Parathyroid adenoma (tissue), 2 donors: ENCODE results near the gene RHPN2.
"Not testable (repeated sequence)": the region's sequence is repeated elsewhere in the genome, so short reads cannot be mapped to it uniquely, and the experiment has no call there.

ENCODE experiments used
- H2AFZ ChIP-seq: fragments of 300-600 bp; sonication (generic); one replicate; pipeline ENCODE4 v1.7.0; 2017; ENCODE audit warnings: antibody characterized with exemption, mild to moderate bottlenecking
- H3K27ac ChIP-seq: fragments of 300-600 bp; sonication (generic); one replicate; pipeline ENCODE4 v1.7.0; 2017
- H3K27me3 ChIP-seq: fragments of 300-600 bp; sonication (generic); one replicate; pipeline ENCODE4 v1.7.0; 2017; ENCODE audit warnings: low read length; ENCODE audit not compliant: control insufficient read depth, insufficient read depth
- H3K36me3 ChIP-seq: fragments of 300-600 bp; sonication (generic); one replicate; pipeline ENCODE4 v1.7.0; 2017; ENCODE audit warnings: low read length; ENCODE audit not compliant: control insufficient read depth, insufficient read depth
- H3K4me1 ChIP-seq: fragments of 300-600 bp; sonication (generic); one replicate; pipeline ENCODE4 v1.7.0; 2017; ENCODE audit warnings: control low read depth
- H3K4me2 ChIP-seq: fragments of 300-600 bp; sonication (generic); one replicate; pipeline ENCODE4 v1.7.0; 2017; ENCODE audit warnings: low read length
- H3K4me3 ChIP-seq: fragments of 300-600 bp; sonication (generic); one replicate; pipeline ENCODE4 v1.7.0; 2017; ENCODE audit warnings: low read depth, low read length
- H3K79me2 ChIP-seq: fragments of 300-600 bp; sonication (generic); one replicate; pipeline ENCODE4 v1.7.0; 2017; ENCODE audit warnings: control low read depth
- H3K9ac ChIP-seq: fragments of 300-600 bp; sonication (generic); one replicate; pipeline ENCODE4 v1.7.0; 2017; ENCODE audit warnings: mild to moderate bottlenecking
- H3K9me3 ChIP-seq: fragments of 300-600 bp; sonication (generic); one replicate; pipeline ENCODE4 v1.7.0; 2017; ENCODE audit warnings: low read length; ENCODE audit not compliant: control insufficient read depth
- CTCF ChIP-seq: fragments of 300-600 bp; sonication (generic); IDR thresholded peaks from one replicate; pipeline ENCODE4 v1.7.0; 2017; ENCODE audit warnings: antibody characterized with exemption, mild to moderate bottlenecking
- donor health status: primary hyperparathyroidism.

The RHPN2 gene

GRCh38 chr19:33039815-33040214, 24.9 kb downstream of the RHPN2 start:
- H3K79me2 ChIP-seq: peaks cover 34% of the 10 kb centered on the region
- peaks cover 3% of the 10 kb centered on the region for H3K4me1 ChIP-seq
- H3K36me3 ChIP-seq: no peaks in the 10 kb centered on the region
- no peaks in the 10 kb centered on the region for H3K9me3 ChIP-seq
- no peaks in the 10 kb centered on the region for H3K27me3 ChIP-seq
- no peak overlapping the region for H3K9ac ChIP-seq
- no peak overlapping the region for H3K4me3 ChIP-seq
- H3K27ac ChIP-seq: no peak overlapping the region
- no peak overlapping the region for H3K4me2 ChIP-seq
- H2AFZ ChIP-seq: no peak overlapping the region
- no peak for TF ChIP-seq CTCF

- TF ChIP-seq CTCF: no peak
- no peak overlapping the region for H3K4me2 ChIP-seq
- H3K36me3 ChIP-seq: no peaks in the 10 kb centered on the region
- H3K27ac ChIP-seq: no peak overlapping the region
- no peaks in the 10 kb centered on the region for H3K27me3 ChIP-seq
- no peak overlapping the region for H3K4me3 ChIP-seq
- H3K9me3 ChIP-seq: no peaks in the 10 kb centered on the region
- no peak overlapping the region for H3K9ac ChIP-seq
- H2AFZ ChIP-seq: no peak overlapping the region
- peaks cover 34% of the 10 kb centered on the region for H3K79me2 ChIP-seq
- peaks cover 3% of the 10 kb centered on the region for H3K4me1 ChIP-seq
Measured at GRCh38 chr19:33039108-33039599, 25.5 kb downstream of the RHPN2 start.

- not testable (repeated sequence) for H3K4me3 ChIP-seq, H3K4me1 ChIP-seq, H3K36me3 ChIP-seq, H3K9me3 ChIP-seq, H3K9ac ChIP-seq, H3K27me3 ChIP-seq, H2AFZ ChIP-seq, H3K4me2 ChIP-seq, H3K27ac ChIP-seq
- H3K79me2 ChIP-seq: peaks cover 38% of the 10 kb centered on the region
Measured at GRCh38 chr19:33037168-33038025, 27.3 kb downstream of the RHPN2 start.

- not testable (repeated sequence) for H3K36me3 ChIP-seq, H3K4me2 ChIP-seq, H3K9me3 ChIP-seq, H3K4me1 ChIP-seq, H3K27ac ChIP-seq, H3K27me3 ChIP-seq, H3K9ac ChIP-seq, H3K4me3 ChIP-seq, H2AFZ ChIP-seq
- H3K79me2 ChIP-seq: peaks cover 36% of the 10 kb centered on the region
Measured at GRCh38 chr19:33036370-33037167, 28.1 kb downstream of the RHPN2 start.

GRCh38 chr19:33035461-33035860, 29.2 kb downstream of the RHPN2 start:
- Histone ChIP-seq H3K4me2 (no peak overlapping the region), H3K79me2 (peaks cover 39% of the 10 kb centered on the region), H3K9me3 (no peaks in the 10 kb centered on the region), H3K9ac (no peak overlapping the region), H3K36me3 (no peaks in the 10 kb centered on the region), H3K4me1 (no peaks in the 10 kb centered on the region), H3K4me3 (no peak overlapping the region), H3K27ac (no peak overlapping the region), H2AFZ (no peak overlapping the region), H3K27me3 (no peaks in the 10 kb centered on the region)
- TF ChIP-seq CTCF: no peak
